ENCODE data around the gene CELF2.

DNA sequence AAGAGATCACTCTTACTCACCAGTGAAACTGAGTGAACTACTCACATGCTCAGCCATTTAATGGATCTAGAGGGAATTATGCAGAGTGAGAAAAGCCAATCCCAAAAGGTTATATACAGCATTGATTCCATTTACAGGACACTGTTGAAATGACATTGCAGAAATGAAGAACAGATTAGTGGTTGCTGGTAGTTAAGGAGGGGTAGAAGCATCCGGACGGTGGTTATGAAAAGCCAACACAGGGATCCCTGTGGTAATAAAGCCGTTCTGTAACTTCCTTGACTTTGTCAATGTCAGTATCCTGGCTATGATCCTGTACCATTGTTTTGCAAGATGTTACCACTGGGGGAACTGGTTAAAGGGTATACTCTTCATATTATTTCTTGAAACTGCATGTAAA lies 340.3 kb downstream of the CELF2 start:
- no peak for TF ChIP-seq EZH2 (IDR thresholded peaks at IDR 0.05; ENCODE audit: insufficient read depth, poor library complexity, severe bottlenecking)
- TF ChIP-seq EZH2phosphoT487 (IDR thresholded peaks at IDR 0.05; ENCODE audit: insufficient read depth, low read depth): no peak

Data from GM23248 (cell line).